PC-9 (cell line): ENCODE data around the gene AK9. TPM values are rescaled to one million over a fixed set of nuclear protein-coding genes. Genes with fewer than 3 reads are reported as not detected.

Source experiments
- BruUV-seq: library from RNA; stranded (reverse); fragments of 400-500 nt; replicated peaks from 2 replicates; lab custom pipeline; 2021; lab: Mats Ljungman, UMichigan
- CTCF ChIA-PET: fragments of 300-600 bp; sonication (Branson Sonifier 250); formaldehyde crosslinking; loops from one replicate; lab custom pipeline; 2022; ENCODE audit warnings: antibody characterized with exemption; lab: Charles Lee
- POLR2A ChIA-PET: fragments of 300-600 bp; sonication (Branson Sonifier 250); formaldehyde crosslinking; loops from one replicate; lab custom pipeline; 2022; ENCODE audit warnings: antibody characterized with exemption; ENCODE audit not compliant: unreplicated experiment; lab: Charles Lee
- DNase-seq, 2 experiments: peaks; one replicate each; pipeline versions ENCODE4 v3.0.0 to v3.0.0-alpha.2; 2015 to 2022; ENCODE audit warnings: mixed read lengths in 1 of 2
- H2AFZ ChIP-seq: fragments of 200-600 bp; sonication (generic); 2 replicates; pipeline ENCODE4 v1.8.1; 2017; ENCODE audit warnings: antibody characterized with exemption
- H3F3A ChIP-seq: fragments of 200-600 bp; sonication (generic); 2 replicates; pipeline ENCODE4 v1.8.1; 2017; ENCODE audit warnings: antibody characterized with exemption, mild to moderate bottlenecking, low read depth; ENCODE audit not compliant: insufficient read depth
- H3K27ac ChIP-seq: fragments of 200-600 bp; sonication (generic); 2 replicates; pipeline ENCODE4 v1.6.1; 2016; ENCODE audit warnings: mixed run types
- H3K27me3 ChIP-seq: fragments of 200-600 bp; sonication (generic); 2 replicates; pipeline ENCODE4 v1.6.1; 2016; ENCODE audit warnings: low read depth, mixed run types; ENCODE audit not compliant: insufficient read depth
- H3K36me3 ChIP-seq: fragments of 200-600 bp; sonication (generic); 2 replicates; pipeline ENCODE4 v1.6.1; 2016; ENCODE audit warnings: low read depth, mixed run types
- H3K4me1 ChIP-seq: fragments of 200-600 bp; sonication (generic); replicated peaks from 2 replicates; pipeline ENCODE4 v1.6.1; 2016; ENCODE audit warnings: mixed run types; ENCODE audit not compliant: insufficient read depth
- H3K4me2 ChIP-seq: fragments of 200-600 bp; sonication (generic); 2 replicates; pipeline ENCODE4 v1.6.1; 2017; ENCODE audit warnings: mixed run types
- H3K4me3 ChIP-seq: fragments of 200-600 bp; sonication (generic); 2 replicates; pipeline ENCODE4 v1.6.1; 2016; ENCODE audit warnings: mixed run types
- H3K79me2 ChIP-seq: fragments of 200-600 bp; sonication (generic); 2 replicates; pipeline ENCODE4 v1.6.1; 2017; ENCODE audit warnings: low read depth, mixed run types
- H3K9me2 ChIP-seq: fragments of 200-600 bp; sonication (generic); 2 replicates; pipeline ENCODE4 v1.8.1; 2017; ENCODE audit warnings: mild to moderate bottlenecking; ENCODE audit not compliant: insufficient read depth
- H3K9me3 ChIP-seq: fragments of 200-600 bp; sonication (generic); 2 replicates; pipeline ENCODE4 v1.8.1; 2016; ENCODE audit warnings: low read depth; ENCODE audit not compliant: insufficient read depth
- H4K20me1 ChIP-seq: fragments of 200-600 bp; sonication (generic); 2 replicates; pipeline ENCODE4 v1.8.1; 2017; ENCODE audit not compliant: insufficient read depth
- CTCF ChIP-seq: fragments of 200-600 bp; sonication (generic); conservative IDR thresholded peaks from 2 replicates; pipeline ENCODE4 v1.6.1; 2017; ENCODE audit warnings: mixed run types, antibody characterized with exemption, mild to moderate bottlenecking, moderate library complexity
- EZH2 ChIP-seq: fragments of 200-600 bp; sonication (generic); IDR thresholded peaks from 2 replicates; pipeline ENCODE4 v1.8.0; 2017; ENCODE audit warnings: antibody characterized with exemption, low read depth
- intact Hi-C: fragments of 100-400 bp; cut with micrococcal nuclease; formaldehyde crosslinking; loops from one replicate; pipeline ENCODE4 v1.10.0; 2022; ENCODE audit not compliant: unreplicated experiment
- total RNA-seq: library from RNA; stranded (reverse); gene quantifications from 2 replicates; pipeline ENCODE4 v1.2.3, GENCODE V29; 2021

AK9 gene
- total RNA-seq, 1 experiment from 2014 or later, result 7.4 TPM

DNA sequence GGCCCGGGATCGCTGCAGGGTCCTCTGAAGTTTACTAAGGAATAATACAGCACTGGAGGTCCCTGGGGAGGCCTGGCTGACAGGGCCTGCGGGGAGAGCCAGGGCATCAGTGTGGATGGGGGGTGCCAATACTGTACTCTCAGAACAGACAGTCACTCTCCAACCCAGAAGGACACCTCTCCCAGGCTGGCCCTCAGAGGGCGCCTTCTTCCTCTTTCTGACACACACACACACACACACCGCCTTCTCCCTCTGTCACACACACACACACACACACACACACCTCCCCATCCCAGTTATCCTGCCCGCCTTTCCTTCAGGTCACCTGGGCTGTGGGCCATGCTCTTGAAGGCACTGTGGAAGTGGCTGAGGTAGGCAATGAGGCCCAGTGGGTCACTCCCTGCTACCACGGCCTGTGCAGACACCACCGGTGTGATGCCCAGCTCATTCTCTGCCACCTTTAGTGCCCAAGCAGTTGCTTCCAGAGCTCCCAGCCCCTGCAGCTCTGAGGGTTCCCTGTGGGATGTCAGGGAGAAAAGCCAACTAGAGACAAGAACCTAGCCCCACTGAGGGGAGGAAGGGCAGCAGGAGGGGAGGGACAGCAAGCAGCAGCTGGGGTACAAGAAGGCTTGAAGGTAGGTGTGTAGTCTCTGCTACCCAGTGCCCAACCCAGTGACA is 243.0 kb downstream of the AK9 start:
- intact Hi-C loops, result no loop called here

GRCh38 chr6:109447087-109447486 is 243.9 kb downstream of the AK9 start:
- H3F3A ChIP-seq, result peaks cover 11% of the 10 kb centered on the region; the same call in 1 of the 2 replicates
- H3K4me2 ChIP-seq, result no peak overlapping the region
- TF ChIP-seq CTCF (no peak), EZH2 (no peak)
- 0 out of 2 replicates have a peak, but pooled peaks cover 3% of the 10 kb centered on the region for H3K36me3 ChIP-seq
- BruUV-seq, result no TSS peak
- POLR2A ChIA-PET, result no interaction called here
- CTCF ChIA-PET, result no interaction called here
- H3K9me2 ChIP-seq, result no peaks in the 10 kb centered on the region
- peaks cover 4% of the 10 kb centered on the region; the same call in 1 of the 2 replicates for H3K79me2 ChIP-seq
- H4K20me1 ChIP-seq, result no peaks in the 10 kb centered on the region
- no peak for DNase-seq
- H3K4me3 ChIP-seq, result no peak overlapping the region
- intact Hi-C loops, result no loop called here
- 0 out of 2 replicates have a peak, but pooled peaks cover under 1% of the 10 kb centered on the region for H3K4me1 ChIP-seq
- H3K27me3 ChIP-seq, result no peaks in the 10 kb centered on the region
- no peaks in the 10 kb centered on the region for H3K9me3 ChIP-seq
- no peak overlapping the region for H3K27ac ChIP-seq
- H2AFZ ChIP-seq, result no peak overlapping the region

More for the DNA sequence above, 243.0 kb downstream of the AK9 start:
- Histone ChIP-seq H3K4me3 (no peak overlapping the region), H3K9me3 (no peaks in the 10 kb centered on the region), H3K4me1 (no peaks in the 10 kb centered on the region), H3K36me3 (0 out of 2 replicates have a peak, but pooled peaks cover 3% of the 10 kb centered on the region), H3F3A (peaks cover 15% of the 10 kb centered on the region; the same call in 1 of the 2 replicates), H2AFZ (no peak overlapping the region), H4K20me1 (no peaks in the 10 kb centered on the region), H3K27ac (no peak overlapping the region), H3K4me2 (no peak overlapping the region), H3K27me3 (no peaks in the 10 kb centered on the region), H3K9me2 (no peaks in the 10 kb centered on the region), H3K79me2 (no peaks in the 10 kb centered on the region)
- TF ChIP-seq EZH2, result no peak
- no peak for TF ChIP-seq CTCF
- DNase-seq, result no peak
- POLR2A ChIA-PET, result no interaction called here
- BruUV-seq, result no TSS peak
- CTCF ChIA-PET, result no interaction called here

GRCh38 chr6:109446541-109446940 is 244.5 kb downstream of the AK9 start:
- peaks cover 10% of the 10 kb centered on the region for H3K79me2 ChIP-seq
- no peak overlapping the region for H3K4me2 ChIP-seq
- TF ChIP-seq CTCF, result no peak
- H3K9me3 ChIP-seq, result no peaks in the 10 kb centered on the region
- H3K27ac ChIP-seq, result no peak overlapping the region
- H3K4me3 ChIP-seq, result no peak overlapping the region
- peaks cover 8% of the 10 kb centered on the region; the same call in 1 of the 2 replicates for H3F3A ChIP-seq
- intact Hi-C loops, result no loop called here
- BruUV-seq, result no TSS peak
- H3K36me3 ChIP-seq, result 0 out of 2 replicates have a peak, but pooled peaks cover 3% of the 10 kb centered on the region
- ChIA-PET POLR2A (interaction anchor here (0.6 kb wide), 1 partner anchor 245 kb away, joined by 5 read pairs; no protein-coding TSS in a partner anchor), CTCF (no interaction called here)
- H3K27me3 ChIP-seq, result no peaks in the 10 kb centered on the region
- H4K20me1 ChIP-seq, result no peaks in the 10 kb centered on the region
- H3K4me1 ChIP-seq, result peaks cover 6% of the 10 kb centered on the region
- no peak overlapping the region for H2AFZ ChIP-seq
- H3K9me2 ChIP-seq, result no peaks in the 10 kb centered on the region
- DNase-seq, result no peak
